SK-N-SH (cell line): ENCODE measurements around the gene LSM2.

Source experiments
- ELF1 ChIP-seq: IDR thresholded peaks from 2 replicates; pipeline ENCODE4 v1.4.0; 2012
- EZH2phosphoT487 ChIP-seq: fragments of 200-600 bp; sonication (generic); IDR thresholded peaks from 2 replicates; pipeline ENCODE4 v1.6.1; 2017; ENCODE audit warnings: low read depth, mixed run types, mild to moderate bottlenecking, antibody characterized with exemption, moderate library complexity, borderline replicate concordance
- MEF2A ChIP-seq: IDR thresholded peaks from 2 replicates; pipeline ENCODE4 v1.4.0; 2012; ENCODE audit warnings: low read depth, borderline replicate concordance
- RAD21 ChIP-seq: IDR thresholded peaks from 2 replicates; pipeline ENCODE4 v1.6.1; 2012; ENCODE audit warnings: mild to moderate bottlenecking, low read length
- RFX5 ChIP-seq: IDR thresholded peaks from 2 replicates; pipeline ENCODE4 v1.6.1; 2012; ENCODE audit warnings: mild to moderate bottlenecking, improper control_type of control experiment, low read length
- SMC3 ChIP-seq: IDR thresholded peaks from 2 replicates; pipeline ENCODE4 v1.6.1; 2012; ENCODE audit warnings: low read depth, low read length, improper control_type of control experiment
- TAF1 ChIP-seq: IDR thresholded peaks from 2 replicates; pipeline ENCODE4 v1.6.1; 2012; ENCODE audit warnings: low read depth, mild to moderate bottlenecking, low read length, moderate library complexity, borderline replicate concordance
- TCF12 ChIP-seq: IDR thresholded peaks from 2 replicates; pipeline ENCODE4 v1.4.0; 2012
- TF ChIP-seq, protein P1 (sequence below): fragments of 200-600 bp; sonication (generic); IDR thresholded peaks from 2 replicates; pipeline ENCODE4 v1.6.1; 2017; ENCODE audit warnings: antibody characterized with exemption, mild to moderate bottlenecking, moderate library complexity
- TF ChIP-seq, protein P2 (sequence below): IDR thresholded peaks from 2 replicates; pipeline ENCODE4 v1.4.0; 2012; ENCODE audit warnings: low read depth
- TF ChIP-seq, protein P3 (sequence below): IDR thresholded peaks from 2 replicates; pipeline ENCODE4 v1.6.1; 2012; ENCODE audit warnings: mild to moderate bottlenecking, low read depth, low read length, moderate library complexity

DNA sequence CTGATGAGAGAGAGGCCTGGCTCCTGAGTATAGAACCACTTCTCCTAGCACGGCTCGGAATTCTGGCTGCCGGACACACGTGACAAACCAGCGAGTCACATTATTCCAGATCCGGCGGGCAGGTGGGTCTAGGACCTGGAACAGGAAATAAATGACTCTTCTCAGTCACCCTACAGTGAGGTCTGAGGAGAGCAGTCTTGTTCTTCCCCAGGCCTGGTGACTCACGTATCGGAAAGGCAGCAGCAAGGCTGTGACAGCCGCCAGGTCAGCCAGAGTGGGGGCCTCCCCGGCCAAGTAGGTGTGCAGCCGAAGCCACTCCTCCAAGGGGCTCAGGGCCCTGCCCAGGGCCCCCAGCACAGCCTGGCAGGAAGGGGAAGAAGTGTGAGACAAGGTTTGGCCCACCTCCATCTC, 14.0 kb downstream of the LSM2 start:
- TF ChIP-seq, protein P1, sequence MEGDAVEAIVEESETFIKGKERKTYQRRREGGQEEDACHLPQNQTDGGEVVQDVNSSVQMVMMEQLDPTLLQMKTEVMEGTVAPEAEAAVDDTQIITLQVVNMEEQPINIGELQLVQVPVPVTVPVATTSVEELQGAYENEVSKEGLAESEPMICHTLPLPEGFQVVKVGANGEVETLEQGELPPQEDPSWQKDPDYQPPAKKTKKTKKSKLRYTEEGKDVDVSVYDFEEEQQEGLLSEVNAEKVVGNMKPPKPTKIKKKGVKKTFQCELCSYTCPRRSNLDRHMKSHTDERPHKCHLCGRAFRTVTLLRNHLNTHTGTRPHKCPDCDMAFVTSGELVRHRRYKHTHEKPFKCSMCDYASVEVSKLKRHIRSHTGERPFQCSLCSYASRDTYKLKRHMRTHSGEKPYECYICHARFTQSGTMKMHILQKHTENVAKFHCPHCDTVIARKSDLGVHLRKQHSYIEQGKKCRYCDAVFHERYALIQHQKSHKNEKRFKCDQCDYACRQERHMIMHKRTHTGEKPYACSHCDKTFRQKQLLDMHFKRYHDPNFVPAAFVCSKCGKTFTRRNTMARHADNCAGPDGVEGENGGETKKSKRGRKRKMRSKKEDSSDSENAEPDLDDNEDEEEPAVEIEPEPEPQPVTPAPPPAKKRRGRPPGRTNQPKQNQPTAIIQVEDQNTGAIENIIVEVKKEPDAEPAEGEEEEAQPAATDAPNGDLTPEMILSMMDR: no peak
- TF ChIP-seq TCF12: no peak
- no peak for TF ChIP-seq EZH2phosphoT487
- no peak for TF ChIP-seq MEF2A
- no peak for TF ChIP-seq TAF1
- TF ChIP-seq, protein P2, sequence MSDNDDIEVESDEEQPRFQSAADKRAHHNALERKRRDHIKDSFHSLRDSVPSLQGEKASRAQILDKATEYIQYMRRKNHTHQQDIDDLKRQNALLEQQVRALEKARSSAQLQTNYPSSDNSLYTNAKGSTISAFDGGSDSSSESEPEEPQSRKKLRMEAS: no peak
- TF ChIP-seq, protein P3, sequence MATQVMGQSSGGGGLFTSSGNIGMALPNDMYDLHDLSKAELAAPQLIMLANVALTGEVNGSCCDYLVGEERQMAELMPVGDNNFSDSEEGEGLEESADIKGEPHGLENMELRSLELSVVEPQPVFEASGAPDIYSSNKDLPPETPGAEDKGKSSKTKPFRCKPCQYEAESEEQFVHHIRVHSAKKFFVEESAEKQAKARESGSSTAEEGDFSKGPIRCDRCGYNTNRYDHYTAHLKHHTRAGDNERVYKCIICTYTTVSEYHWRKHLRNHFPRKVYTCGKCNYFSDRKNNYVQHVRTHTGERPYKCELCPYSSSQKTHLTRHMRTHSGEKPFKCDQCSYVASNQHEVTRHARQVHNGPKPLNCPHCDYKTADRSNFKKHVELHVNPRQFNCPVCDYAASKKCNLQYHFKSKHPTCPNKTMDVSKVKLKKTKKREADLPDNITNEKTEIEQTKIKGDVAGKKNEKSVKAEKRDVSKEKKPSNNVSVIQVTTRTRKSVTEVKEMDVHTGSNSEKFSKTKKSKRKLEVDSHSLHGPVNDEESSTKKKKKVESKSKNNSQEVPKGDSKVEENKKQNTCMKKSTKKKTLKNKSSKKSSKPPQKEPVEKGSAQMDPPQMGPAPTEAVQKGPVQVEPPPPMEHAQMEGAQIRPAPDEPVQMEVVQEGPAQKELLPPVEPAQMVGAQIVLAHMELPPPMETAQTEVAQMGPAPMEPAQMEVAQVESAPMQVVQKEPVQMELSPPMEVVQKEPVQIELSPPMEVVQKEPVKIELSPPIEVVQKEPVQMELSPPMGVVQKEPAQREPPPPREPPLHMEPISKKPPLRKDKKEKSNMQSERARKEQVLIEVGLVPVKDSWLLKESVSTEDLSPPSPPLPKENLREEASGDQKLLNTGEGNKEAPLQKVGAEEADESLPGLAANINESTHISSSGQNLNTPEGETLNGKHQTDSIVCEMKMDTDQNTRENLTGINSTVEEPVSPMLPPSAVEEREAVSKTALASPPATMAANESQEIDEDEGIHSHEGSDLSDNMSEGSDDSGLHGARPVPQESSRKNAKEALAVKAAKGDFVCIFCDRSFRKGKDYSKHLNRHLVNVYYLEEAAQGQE: no peak
- TF ChIP-seq RFX5: no peak
- TF ChIP-seq ELF1: no peak
- no peak for TF ChIP-seq RAD21
- no peak for TF ChIP-seq SMC3
